GM12872 (cell line): ENCODE measurements around the gene RPUSD3.

Experiments used
- CTCF ChIP-seq: IDR thresholded peaks from 3 replicates; pipeline ENCODE4 v1.5.1; 2011; ENCODE audit warnings: low read depth, mild to moderate bottlenecking, low read length, moderate library complexity; ENCODE audit not compliant: insufficient read depth

RPUSD3 gene

GRCh38 chr3:9862391-9863057 is 18.7 kb upstream of the RPUSD3 start:
- 0 out of 3 replicates have a peak, but pooled peaks have one; percentile 12 for TF ChIP-seq CTCF

- TF ChIP-seq CTCF: no peak
Measured at GRCh38 chr3:9861626-9862130, 17.9 kb upstream of the RPUSD3 start.

- TF ChIP-seq CTCF: no peak
Measured at GRCh38 chr3:9861201-9861600, 17.4 kb upstream of the RPUSD3 start.

GRCh38 chr3:9859530-9860025 is 15.8 kb upstream of the RPUSD3 start:
- TF ChIP-seq CTCF: no peak

GRCh38 chr3:9855594-9855993 is 11.8 kb upstream of the RPUSD3 start:
- TF ChIP-seq CTCF: no peak

- TF ChIP-seq CTCF: no peak
Measured at GRCh38 chr3:9852528-9852927, 8.7 kb upstream of the RPUSD3 start.

- peak; percentile 41 for TF ChIP-seq CTCF
Measured at GRCh38 chr3:9848860-9849259, 5.1 kb upstream of the RPUSD3 start.
